ENCODE results near the gene TSR3.

Gene TSR3

GRCh38 chr16:1351582-1352362 is at the start of gene TSR3, which contains the start of gene GNPTG:
TSR3 (minus strand) TSS chr16:1351878; CDS start chr16:1351804, 74 bp downstream.
GNPTG (plus strand) TSS chr16:1351931; CDS start chr16:1351966, 35 bp downstream.
- DNase-seq (ENCODE audit: low read depth) = peak; percentile 83

GRCh38 chr16:1401061-1401757 is 49.5 kb upstream of the TSR3 start:
- no peak for DNase-seq (ENCODE audit: low read depth)

- no peak for DNase-seq (ENCODE audit: low read depth)
These were observed 47.3 kb upstream of the TSR3 start for GRCh38 chr16:1398826-1399581.

GRCh38 chr16:1398351-1398750 is 46.7 kb upstream of the TSR3 start:
- no peak for DNase-seq (ENCODE audit: low read depth)

GRCh38 chr16:1397779-1398178 is 46.1 kb upstream of the TSR3 start:
- DNase-seq (ENCODE audit: low read depth) = no peak

- DNase-seq (ENCODE audit: low read depth) = no peak
These were observed 43.9 kb upstream of the TSR3 start for GRCh38 chr16:1395444-1396031.

- DNase-seq (ENCODE audit: low read depth) = no peak
These were observed 42.8 kb upstream of the TSR3 start for GRCh38 chr16:1394367-1394951.

- no peak for DNase-seq (ENCODE audit: low read depth)
These were observed 42.0 kb upstream of the TSR3 start for GRCh38 chr16:1393613-1394176.

GRCh38 chr16:1392826-1393225 is 41.1 kb upstream of the TSR3 start:
- no peak for DNase-seq (ENCODE audit: low read depth)

- DNase-seq (ENCODE audit: low read depth) = no peak
These were observed 38.6 kb upstream of the TSR3 start for GRCh38 chr16:1390239-1390779.

- no peak for DNase-seq (ENCODE audit: low read depth)
These were observed 38.1 kb upstream of the TSR3 start for GRCh38 chr16:1389762-1390161.

GRCh38 chr16:1387331-1387730 is 35.7 kb upstream of the TSR3 start:
- no peak for DNase-seq (ENCODE audit: low read depth)

- no peak for DNase-seq (ENCODE audit: low read depth)
These were observed 33.6 kb upstream of the TSR3 start for GRCh38 chr16:1385232-1385631.

GRCh38 chr16:1383556-1383955 is 31.9 kb upstream of the TSR3 start:
- DNase-seq (ENCODE audit: low read depth) = no peak

- DNase-seq (ENCODE audit: low read depth) = no peak
These were observed 30.1 kb upstream of the TSR3 start for GRCh38 chr16:1381612-1382406.

GRCh38 chr16:1380195-1380594 is 28.5 kb upstream of the TSR3 start:
- DNase-seq (ENCODE audit: low read depth) = no peak

GRCh38 chr16:1379304-1380076 is 27.8 kb upstream of the TSR3 start:
- no peak for DNase-seq (ENCODE audit: low read depth)

GRCh38 chr16:1378804-1379303 is 27.2 kb upstream of the TSR3 start:
- DNase-seq (ENCODE audit: low read depth) = peak; percentile 20

GRCh38 chr16:1378087-1378803 is 26.6 kb upstream of the TSR3 start:
- no peak for DNase-seq (ENCODE audit: low read depth)

Data from fibroblast of the conjunctiva (primary cell).